DND-41 (cell line): ENCODE data around the gene S100A1.

Experiments used
- ATAC-seq: fragments of 200-7000 bp; cut with Tn5 transposase; 3 replicates; pipeline ENCODE4 v1.9.1; 2021; ENCODE audit warnings: low read depth; ENCODE audit not compliant: insufficient read depth
- DNase-seq: peaks from one replicate; pipeline ENCODE4 v3.0.0-alpha.2; 2020
- H2AFZ ChIP-seq: 2 replicates; pipeline ENCODE4 v1.6.0; 2012; ENCODE audit warnings: low read depth, low read length
- H3K27ac ChIP-seq: 2 replicates; pipeline ENCODE4 v1.5.1; 2012; ENCODE audit warnings: low read length, inconsistent platforms
- H3K27me3 ChIP-seq: fragments of 200-600 bp; sonication (generic); 2 replicates; pipeline ENCODE4 v1.6.0; 2012; ENCODE audit warnings: low read length, mild to moderate bottlenecking, inconsistent platforms; ENCODE audit not compliant: insufficient read depth, poor library complexity
- H3K36me3 ChIP-seq: 2 replicates; pipeline ENCODE4 v1.5.1; 2012; ENCODE audit warnings: low read length, inconsistent platforms; ENCODE audit not compliant: insufficient read depth
- H3K4me1 ChIP-seq: 2 replicates; pipeline ENCODE4 v1.5.1; 2012; ENCODE audit warnings: mild to moderate bottlenecking, low read length; ENCODE audit not compliant: insufficient read depth
- H3K4me2 ChIP-seq: 2 replicates; pipeline ENCODE4 v1.6.0; 2012; ENCODE audit warnings: mild to moderate bottlenecking, moderate library complexity, low read length, inconsistent platforms; ENCODE audit not compliant: insufficient read depth
- H3K4me3 ChIP-seq, 2 experiments: fragments of 200-600 bp in 1 of 2; shearing (Covaris generic) in 1 of 2; 2 replicates each; pipeline ENCODE4 v1.5.1; 2012 to 2016; ENCODE audit warnings: inconsistent platforms in 2 of 2, low read length in 2 of 2, mild to moderate bottlenecking in 2 of 2, low read depth in 1 of 2, moderate library complexity in 1 of 2
- H3K79me2 ChIP-seq: 2 replicates; pipeline ENCODE4 v1.6.0; 2012; ENCODE audit warnings: low read length, inconsistent platforms; ENCODE audit not compliant: insufficient read depth
- H3K9ac ChIP-seq: 2 replicates; pipeline ENCODE4 v1.6.0; 2012; ENCODE audit warnings: low read depth, mild to moderate bottlenecking, inconsistent platforms, low read length, moderate library complexity
- H3K9me3 ChIP-seq: 2 replicates; pipeline ENCODE4 v1.5.1; 2012; ENCODE audit warnings: low read length, moderate library complexity, mild to moderate bottlenecking, inconsistent platforms; ENCODE audit not compliant: insufficient read depth, severe bottlenecking
- H4K20me1 ChIP-seq: 2 replicates; pipeline ENCODE4 v1.6.0; 2012; ENCODE audit warnings: low read length; ENCODE audit not compliant: insufficient read depth
- CTCF ChIP-seq: IDR thresholded peaks from 2 replicates; pipeline ENCODE4 v1.5.1; 2012; ENCODE audit warnings: borderline replicate concordance, low read length, moderate library complexity, mild to moderate bottlenecking; ENCODE audit not compliant: poor library complexity, severe bottlenecking; ENCODE audit errors: extremely low read depth
- EZH2 ChIP-seq: IDR thresholded peaks from 3 replicates; pipeline ENCODE4 v1.6.1; 2012; ENCODE audit warnings: borderline replicate concordance, low read depth, mild to moderate bottlenecking, moderate library complexity, low read length, inconsistent platforms; ENCODE audit not compliant: severe bottlenecking

S100A1 gene

DNA sequence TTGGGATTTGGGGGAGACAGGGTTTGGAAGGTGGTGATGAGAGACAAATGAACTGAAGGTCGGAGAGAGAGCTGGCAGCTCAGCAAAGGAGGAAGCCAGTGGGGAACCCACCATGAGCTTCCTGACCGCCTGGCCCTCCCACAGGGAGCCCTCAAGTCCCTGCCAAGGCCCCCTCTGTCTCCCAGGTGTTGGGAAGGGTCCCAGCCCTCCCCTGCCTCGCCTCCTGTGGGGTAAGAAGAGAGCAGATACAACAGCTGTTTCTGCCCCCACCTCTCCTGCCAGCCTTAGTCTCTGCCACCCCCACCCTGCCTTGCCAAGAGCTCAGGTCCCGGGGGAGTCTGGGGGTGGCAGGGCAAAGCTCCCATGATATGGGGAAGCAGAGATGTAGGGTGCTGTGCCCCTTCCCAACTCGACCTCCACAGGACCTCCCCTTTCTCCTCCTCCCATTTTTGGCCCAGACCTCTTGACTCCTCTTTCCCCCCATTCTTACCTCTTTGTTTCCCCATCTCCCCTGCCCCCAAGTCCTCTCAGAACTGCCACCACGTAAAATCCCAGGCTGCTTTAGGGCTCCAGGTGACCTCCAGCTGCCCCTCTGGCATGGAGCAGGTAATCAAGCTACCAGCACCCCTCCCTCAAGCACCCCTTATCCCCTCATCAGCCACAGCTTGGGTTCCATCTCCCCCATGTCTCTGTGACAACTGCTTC lies 556 bp downstream of the S100A1 start:
- no peak for ATAC-seq
- Histone ChIP-seq H2AFZ (no peak overlapping the region), H3K4me2 (no peak overlapping the region), H3K9me3 (no peaks in the 10 kb centered on the region), H3K9ac (no peak overlapping the region), H3K4me3 (no peak overlapping the region), H3K4me1 (peaks cover 6% of the 10 kb centered on the region), H3K27ac (no peak overlapping the region), H3K79me2 (no peaks in the 10 kb centered on the region), H4K20me1 (no peaks in the 10 kb centered on the region), H3K36me3 (no peaks in the 10 kb centered on the region), H3K27me3 (no peaks in the 10 kb centered on the region)
- no peak for DNase-seq
- TF ChIP-seq EZH2 (no peak), CTCF (no peak)

GRCh38 chr1:153629343-153629665 lies 1.1 kb downstream of the S100A1 start:
- H3K4me3 ChIP-seq, result no peak overlapping the region
- peaks cover 6% of the 10 kb centered on the region for H3K4me1 ChIP-seq

DNA sequence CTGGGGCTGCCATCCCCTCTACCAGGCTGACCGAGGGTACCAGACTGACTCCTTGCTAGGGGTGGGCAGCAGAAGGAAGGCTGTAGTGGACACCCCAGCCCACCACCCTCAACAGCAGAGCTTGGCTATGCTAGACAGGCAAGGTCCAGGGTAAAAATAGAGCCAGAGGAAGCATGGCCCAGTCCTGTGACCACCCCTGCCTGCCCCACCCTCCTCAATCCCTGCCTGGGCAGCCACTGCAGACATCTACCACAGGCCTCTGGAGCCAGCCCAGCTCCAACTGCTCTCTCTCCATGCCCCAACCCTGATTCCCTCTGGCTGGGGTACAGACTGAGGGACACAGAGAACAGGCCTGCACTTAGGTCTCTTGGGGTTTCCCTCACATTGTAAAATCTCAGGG lies 1.7 kb downstream of the S100A1 start:
- no peaks in the 10 kb centered on the region for H3K9me3 ChIP-seq
- no peak for DNase-seq
- H3K27ac ChIP-seq, result no peak overlapping the region
- H3K4me1 ChIP-seq, result peaks cover 8% of the 10 kb centered on the region
- H3K27me3 ChIP-seq, result no peaks in the 10 kb centered on the region
- H2AFZ ChIP-seq, result no peak overlapping the region
- H3K4me2 ChIP-seq, result no peak overlapping the region
- TF ChIP-seq EZH2 (no peak), CTCF (no peak)
- no peak overlapping the region for H3K9ac ChIP-seq
- H4K20me1 ChIP-seq, result no peaks in the 10 kb centered on the region
- ATAC-seq, result no peak
- no peaks in the 10 kb centered on the region; the same call in 1 of the 2 replicates for H3K36me3 ChIP-seq
- peaks cover 11% of the 10 kb centered on the region for H3K79me2 ChIP-seq
- H3K4me3 ChIP-seq, result no peak overlapping the region

More at GRCh38 chr1:153629343-153629665, 1.1 kb downstream of the S100A1 start:
- ATAC-seq (no peak), DNase-seq (no peak)
- no peak overlapping the region for H2AFZ ChIP-seq
- no peaks in the 10 kb centered on the region for H4K20me1 ChIP-seq
- no peaks in the 10 kb centered on the region for H3K27me3 ChIP-seq
- TF ChIP-seq CTCF (no peak), EZH2 (no peak)
- no peaks in the 10 kb centered on the region; the same call in 1 of the 2 replicates for H3K36me3 ChIP-seq
- H3K9me3 ChIP-seq, result no peaks in the 10 kb centered on the region
- peaks cover 4% of the 10 kb centered on the region for H3K79me2 ChIP-seq
- no peak overlapping the region for H3K27ac ChIP-seq
- H3K4me2 ChIP-seq, result no peak overlapping the region
- H3K9ac ChIP-seq, result no peak overlapping the region

DNA sequence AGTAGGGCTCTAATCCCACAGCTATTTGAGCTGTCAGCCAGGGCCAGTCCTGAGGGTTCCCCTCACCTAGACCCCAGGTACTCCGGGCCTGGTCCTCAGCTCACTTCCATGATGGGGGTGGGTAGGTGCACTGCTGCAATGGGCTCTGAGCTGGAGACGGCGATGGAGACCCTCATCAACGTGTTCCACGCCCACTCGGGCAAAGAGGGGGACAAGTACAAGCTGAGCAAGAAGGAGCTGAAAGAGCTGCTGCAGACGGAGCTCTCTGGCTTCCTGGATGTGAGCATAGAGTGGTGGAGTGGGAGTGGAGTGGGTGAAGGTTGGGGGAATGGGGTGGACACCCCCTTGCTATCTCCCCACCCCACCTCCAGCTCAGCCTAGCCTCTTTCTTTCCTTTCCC lies 2.1 kb downstream of the S100A1 start:
- peaks cover 12% of the 10 kb centered on the region for H3K4me1 ChIP-seq
- H3K27me3 ChIP-seq, result no peaks in the 10 kb centered on the region
- no peak for ATAC-seq
- no peak overlapping the region for H3K9ac ChIP-seq
- peaks cover 2% of the 10 kb centered on the region; the same call in 1 of the 2 replicates for H3K36me3 ChIP-seq
- no peak overlapping the region for H3K4me3 ChIP-seq
- H4K20me1 ChIP-seq, result 0 out of 2 replicates have a peak, but pooled peaks cover 2% of the 10 kb centered on the region
- peaks cover 15% of the 10 kb centered on the region for H3K79me2 ChIP-seq
- DNase-seq, result no peak
- no peaks in the 10 kb centered on the region for H3K9me3 ChIP-seq
- no peak for TF ChIP-seq EZH2
- TF ChIP-seq CTCF, result no peak
- H3K4me2 ChIP-seq, result no peak overlapping the region
- H3K27ac ChIP-seq, result no peak overlapping the region
- H2AFZ ChIP-seq, result no peak overlapping the region
